GM23338 (cell line): ENCODE data around the gene PCNX1. TPM values are rescaled to one million over a fixed set of nuclear protein-coding genes. Genes with fewer than 3 reads are reported as not detected.

Experiments used
- ATAC-seq: fragments of 200-7000 bp; cut with Tn5 transposase; 3 replicates; pipeline ENCODE4 v1.9.1; 2020
- DNase-seq: peaks from one replicate; pipeline ENCODE4 v3.0.0-alpha.2; 2015; ENCODE audit warnings: low spot score
- H2AFZ ChIP-seq: fragments of 200-600 bp; sonication (generic); 2 replicates; pipeline ENCODE4 v1.8.0; 2016; ENCODE audit warnings: antibody characterized with exemption, mild to moderate bottlenecking, moderate library complexity
- H3F3A ChIP-seq: fragments of 200-600 bp; sonication (generic); replicated peaks from 2 replicates; pipeline ENCODE4 v1.8.0; 2017; ENCODE audit warnings: antibody characterized with exemption, mixed run types, low read depth
- H3K27ac ChIP-seq: fragments of 200-600 bp; sonication (generic); 2 replicates; pipeline ENCODE4 v1.6.1; 2016; ENCODE audit warnings: low read depth
- H3K27me3 ChIP-seq: fragments of 200-600 bp; sonication (generic); 2 replicates; pipeline ENCODE4 v1.8.0; 2016; ENCODE audit warnings: mild to moderate bottlenecking, mixed run types, moderate library complexity; ENCODE audit not compliant: insufficient read depth
- H3K36me3 ChIP-seq: fragments of 200-600 bp; sonication (generic); 2 replicates; pipeline ENCODE4 v1.8.0; 2016; ENCODE audit warnings: mild to moderate bottlenecking; ENCODE audit not compliant: insufficient read depth
- H3K4me1 ChIP-seq: fragments of 200-600 bp; sonication (generic); 2 replicates; pipeline ENCODE4 v1.8.0; 2016; ENCODE audit warnings: mild to moderate bottlenecking, moderate library complexity; ENCODE audit not compliant: insufficient read depth
- H3K4me2 ChIP-seq: fragments of 200-600 bp; sonication (generic); 2 replicates; pipeline ENCODE4 v1.7.1; 2017; ENCODE audit warnings: mixed run types
- H3K4me3 ChIP-seq: fragments of 200-600 bp; sonication (generic); 2 replicates; pipeline ENCODE4 v1.6.1; 2016; ENCODE audit warnings: mixed run types
- H3K79me2 ChIP-seq: fragments of 200-600 bp; sonication (generic); replicated peaks from 2 replicates; pipeline ENCODE4 v1.8.0; 2017; ENCODE audit warnings: mild to moderate bottlenecking; ENCODE audit not compliant: insufficient read depth
- H3K9me2 ChIP-seq: fragments of 200-600 bp; sonication (generic); 2 replicates; pipeline ENCODE4 v1.8.0; 2017; ENCODE audit not compliant: insufficient read depth
- H4K20me1 ChIP-seq: fragments of 200-600 bp; sonication (generic); replicated peaks from 2 replicates; pipeline ENCODE4 v1.8.0; 2017; ENCODE audit warnings: mild to moderate bottlenecking; ENCODE audit not compliant: insufficient read depth
- H3K27ac Mint-ChIP-seq: 2 replicates; pipeline ENCODE4 v1.8.0; 2020; ENCODE audit warnings: inconsistent platforms, mild to moderate bottlenecking, moderate library complexity, mixed read lengths
- H3K27me3 Mint-ChIP-seq: 3 replicates; pipeline ENCODE4 v1.8.0; 2022; ENCODE audit warnings: low read depth, mild to moderate bottlenecking, moderate library complexity, mixed read lengths, inconsistent platforms; ENCODE audit not compliant: insufficient read depth, poor library complexity
- H3K36me3 Mint-ChIP-seq: 3 replicates; pipeline ENCODE4 v1.8.0; 2021; ENCODE audit warnings: low read depth, mild to moderate bottlenecking, inconsistent platforms, moderate library complexity, mixed read lengths
- H3K4me1 Mint-ChIP-seq: 3 replicates; pipeline ENCODE4 v1.8.0; 2020; ENCODE audit warnings: mild to moderate bottlenecking, inconsistent platforms, mixed read lengths
- H3K4me3 Mint-ChIP-seq: 3 replicates; pipeline ENCODE4 v1.8.0; 2021; ENCODE audit warnings: moderate library complexity, mild to moderate bottlenecking, inconsistent platforms, mixed read lengths
- H3K9me3 Mint-ChIP-seq: 3 replicates; pipeline ENCODE4 v1.8.0; 2020; ENCODE audit warnings: moderate library complexity, mild to moderate bottlenecking, inconsistent platforms, mixed read lengths
- CREB1 ChIP-seq: fragments of 250-450 bp; sonication (Bioruptor Pico); IDR thresholded peaks from 2 replicates; pipeline ENCODE4 v1.5.0; 2020; ENCODE audit warnings: low read depth, mild to moderate bottlenecking, moderate library complexity
- CTCF ChIP-seq, 2 experiments: fragments of 200-600 bp in 1 of 2; sonication (generic) in 1 of 2; conservative IDR thresholded peaks; 2 replicates each; pipeline versions ENCODE4 v1.5.1 to v1.6.1; 2016 to 2017; ENCODE audit warnings: antibody characterized with exemption in 2 of 2, low read depth in 2 of 2, mild to moderate bottlenecking in 2 of 2, moderate library complexity in 1 of 2
- ETS1 ChIP-seq: IDR thresholded peaks from 2 replicates; pipeline ENCODE4 v1.6.1; 2016; ENCODE audit warnings: antibody characterized with exemption
- EZH2phosphoT487 ChIP-seq: fragments of 200-600 bp; sonication (generic); IDR thresholded peaks from one replicate; pipeline ENCODE4 v1.8.1; 2018; ENCODE audit warnings: antibody characterized with exemption; ENCODE audit not compliant: unreplicated experiment
- JUNB ChIP-seq: IDR thresholded peaks from one replicate; pipeline ENCODE4 v1.6.1; 2016; ENCODE audit warnings: antibody characterized with exemption; ENCODE audit not compliant: unreplicated experiment
- POLR2AphosphoS5 ChIP-seq: IDR thresholded peaks from 2 replicates; pipeline ENCODE4 v1.6.1; 2016; ENCODE audit warnings: antibody characterized with exemption, low read depth
- STAT1 ChIP-seq: IDR thresholded peaks from one replicate; pipeline ENCODE4 v1.6.1; 2016; ENCODE audit warnings: antibody characterized with exemption; ENCODE audit not compliant: unreplicated experiment
- ZNF114 ChIP-seq: fragments of 250-450 bp; sonication (Bioruptor Pico); IDR thresholded peaks from 2 replicates; pipeline ENCODE4 v1.5.0; 2020; ENCODE audit warnings: mild to moderate bottlenecking, moderate library complexity
- ZNF462 ChIP-seq: fragments of 250-450 bp; sonication (Bioruptor Pico); IDR thresholded peaks from 2 replicates; pipeline ENCODE4 v1.5.0; 2020; ENCODE audit warnings: mild to moderate bottlenecking, moderate library complexity
- polyA plus RNA-seq: library from polyadenylated mRNA; unstranded; fragments of >200 nt; fragmentation: Nextera tagmentation; extraction: Ambion mirVana; gene quantifications from 2 replicates; pipeline ENCODE4 v1.2.1, GENCODE V29; 2016
- total RNA-seq: library from RNA; depleted of rRNA; stranded (reverse); fragments of >200 nt; shearing (Covaris generic); gene quantifications from 2 replicates; pipeline ENCODE4 v1.2.3, GENCODE V29; 2014

Gene PCNX1
- total and polyA plus RNA-seq, 2 experiments from 2014 or later: 19.4 to 53.1 TPM

GRCh38 chr14:71004481-71004880 lies 97.2 kb downstream of the PCNX1 start (continued):
- TF ChIP-seq CREB1: no peak
- TF ChIP-seq POLR2AphosphoS5: no peak
- TF ChIP-seq CTCF (conservative IDR thresholded peaks at IDR 0.05; ENCODE audit: low read depth in 2 of 2): no peak

GRCh38 chr14:71005076-71005475 lies 97.8 kb downstream of the PCNX1 start:
- Histone ChIP-seq H3K27me3 (no peaks in the 10 kb centered on the region), H3K4me3 (no peak overlapping the region), H3K9me2 (no peaks in the 10 kb centered on the region), H2AFZ (no peak overlapping the region), H4K20me1 (peaks cover 5% of the 10 kb centered on the region; the same call in 1 of the 2 replicates), H3K4me2 (no peak overlapping the region), H3F3A (no peaks in the 10 kb centered on the region), H3K4me1 (no peaks in the 10 kb centered on the region), H3K27ac (no peak overlapping the region), H3K79me2 (no peaks in the 10 kb centered on the region), H3K36me3 (no peaks in the 10 kb centered on the region)
- H3K36me3 Mint-ChIP-seq: peaks cover 8% of the 10 kb centered on the region; the same call in 2 of the 3 replicates
- TF ChIP-seq ETS1 (no peak), ZNF114 (CRISPR knock-in tag) (no peak), STAT1 (no peak), CREB1 (no peak), JUNB (no peak), CTCF (conservative IDR thresholded peaks at IDR 0.05; ENCODE audit: low read depth in 2 of 2) (no peak), ZNF462 (CRISPR knock-in tag) (no peak), POLR2AphosphoS5 (no peak), EZH2phosphoT487 (no peak)
- no peaks in the 10 kb centered on the region for H3K9me3 Mint-ChIP-seq
- H3K27me3 Mint-ChIP-seq: no peaks in the 10 kb centered on the region
- H3K27ac Mint-ChIP-seq: no peak overlapping the region
- peaks cover 11% of the 10 kb centered on the region; the same call in 2 of the 3 replicates for H3K4me1 Mint-ChIP-seq
- no peak for ATAC-seq
- no peak overlapping the region for H3K4me3 Mint-ChIP-seq
- DNase-seq: no peak
